Neuron (in vitro differentiated cells): ENCODE results near the gene LGR5.

Experiments used
- H2AFZ ChIP-seq: one replicate; pipeline ENCODE4 v1.6.1; 2013; ENCODE audit warnings: low read depth, mild to moderate bottlenecking, inconsistent platforms, low read length, moderate library complexity
- H3K27me3 ChIP-seq: one replicate; pipeline ENCODE4 v1.6.1; 2013; ENCODE audit warnings: low read length; ENCODE audit not compliant: insufficient read depth
- H3K36me3 ChIP-seq: one replicate; pipeline ENCODE4 v1.6.1; 2013; ENCODE audit warnings: low read length; ENCODE audit not compliant: insufficient read depth
- H3K4me1 ChIP-seq: one replicate; pipeline ENCODE4 v1.6.1; 2013; ENCODE audit warnings: low read length; ENCODE audit not compliant: insufficient read depth
- H3K4me3 ChIP-seq: 2 replicates; pipeline ENCODE4 v1.5.1; 2013; ENCODE audit warnings: mild to moderate bottlenecking, low read length, moderate library complexity
- H3K9me3 ChIP-seq: one replicate; pipeline ENCODE4 v1.6.1; 2013; ENCODE audit warnings: low read length

Gene LGR5

GRCh38 chr12:71420775-71421406 is 18.7 kb upstream of the LGR5 start:
- H3K36me3 ChIP-seq = no peaks in the 10 kb centered on the region
- peaks cover 2% of the 10 kb centered on the region for H3K4me1 ChIP-seq
- H3K9me3 ChIP-seq = no peaks in the 10 kb centered on the region

GRCh38 chr12:71425568-71426299 is 13.9 kb upstream of the LGR5 start:
- H3K9me3 ChIP-seq = no peaks in the 10 kb centered on the region
- H3K27me3 ChIP-seq = peaks cover 10% of the 10 kb centered on the region
- no peaks in the 10 kb centered on the region for H3K36me3 ChIP-seq
- no peak overlapping the region for H2AFZ ChIP-seq
- no peaks in the 10 kb centered on the region for H3K4me1 ChIP-seq
- H3K4me3 ChIP-seq = no peak overlapping the region

More at GRCh38 chr12:71420775-71421406, 18.7 kb upstream of the LGR5 start:
- Histone ChIP-seq H3K27me3 (peaks cover 8% of the 10 kb centered on the region), H2AFZ (no peak overlapping the region), H3K4me3 (no peak overlapping the region)

GRCh38 chr12:71426300-71427047 is 13.1 kb upstream of the LGR5 start:
- no peak overlapping the region for H3K4me3 ChIP-seq
- no peaks in the 10 kb centered on the region for H3K9me3 ChIP-seq
- no peaks in the 10 kb centered on the region for H3K4me1 ChIP-seq
- H3K27me3 ChIP-seq = peaks cover 12% of the 10 kb centered on the region
- no peak overlapping the region for H2AFZ ChIP-seq
- no peaks in the 10 kb centered on the region for H3K36me3 ChIP-seq

DNA sequence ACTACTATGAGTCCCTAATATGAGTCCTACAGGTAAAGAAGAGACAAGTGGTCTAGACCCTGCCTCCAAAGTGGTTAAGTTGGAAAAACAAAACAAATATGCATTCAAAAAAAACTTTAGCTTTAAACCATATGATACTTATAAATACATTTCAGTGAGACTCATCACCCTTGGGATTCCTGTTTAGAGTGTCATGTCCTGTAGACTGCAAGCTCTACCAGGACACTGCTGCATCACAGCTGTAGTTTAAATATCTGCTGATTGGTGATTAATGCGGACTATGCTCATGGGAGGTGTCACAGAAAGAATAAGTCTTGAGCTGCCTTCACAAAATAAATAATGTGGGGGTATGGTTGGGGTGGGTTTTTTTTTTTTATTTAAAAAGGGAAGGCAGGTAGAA is 8.8 kb upstream of the LGR5 start:
- Histone ChIP-seq H3K9me3 (peaks cover 3% of the 10 kb centered on the region), H3K4me3 (no peak overlapping the region), H3K27me3 (peaks cover 5% of the 10 kb centered on the region), H3K4me1 (no peaks in the 10 kb centered on the region), H2AFZ (no peak overlapping the region), H3K36me3 (no peaks in the 10 kb centered on the region)

- H3K9me3 ChIP-seq = peaks cover 6% of the 10 kb centered on the region
- H3K36me3 ChIP-seq = no peaks in the 10 kb centered on the region
- H2AFZ ChIP-seq = no peak overlapping the region
- H3K4me1 ChIP-seq = no peaks in the 10 kb centered on the region
- peaks cover 5% of the 10 kb centered on the region for H3K27me3 ChIP-seq
- no peak overlapping the region for H3K4me3 ChIP-seq
These were observed 7.6 kb upstream of the LGR5 start for GRCh38 chr12:71431991-71432390.

DNA sequence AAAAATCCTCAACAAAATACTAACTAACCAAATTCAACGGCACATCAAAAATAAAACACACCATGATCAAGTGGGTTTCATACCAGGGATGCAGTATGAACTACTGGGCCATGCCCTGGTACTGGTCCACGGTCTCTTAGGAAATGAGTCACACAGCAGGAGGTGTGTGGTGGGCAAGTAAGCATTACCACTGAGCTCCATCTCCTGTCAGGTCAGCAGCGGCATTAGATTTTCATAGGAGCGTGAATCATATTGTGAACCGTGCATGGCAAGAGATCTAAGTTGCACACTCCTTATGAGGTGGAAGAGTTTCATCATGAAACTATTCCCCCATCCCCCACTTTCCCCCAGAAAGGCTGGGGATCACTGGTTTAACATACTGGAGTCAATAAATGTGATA is 6.7 kb upstream of the LGR5 start:
- Histone ChIP-seq H3K27me3 (peaks cover 5% of the 10 kb centered on the region), H3K4me1 (no peaks in the 10 kb centered on the region), H3K36me3 (no peaks in the 10 kb centered on the region)

GRCh38 chr12:71436696-71437095 is 2.9 kb upstream of the LGR5 start:
- peaks cover 14% of the 10 kb centered on the region for H3K27me3 ChIP-seq
- no peak overlapping the region for H3K4me3 ChIP-seq
- peaks cover 17% of the 10 kb centered on the region for H3K4me1 ChIP-seq
- H3K9me3 ChIP-seq = peaks cover 6% of the 10 kb centered on the region
- H3K36me3 ChIP-seq = no peaks in the 10 kb centered on the region
- no peak overlapping the region for H2AFZ ChIP-seq

More for the DNA sequence above, 6.7 kb upstream of the LGR5 start:
- no peak overlapping the region for H3K4me3 ChIP-seq
- H2AFZ ChIP-seq = no peak overlapping the region
- peaks cover 6% of the 10 kb centered on the region for H3K9me3 ChIP-seq

DNA sequence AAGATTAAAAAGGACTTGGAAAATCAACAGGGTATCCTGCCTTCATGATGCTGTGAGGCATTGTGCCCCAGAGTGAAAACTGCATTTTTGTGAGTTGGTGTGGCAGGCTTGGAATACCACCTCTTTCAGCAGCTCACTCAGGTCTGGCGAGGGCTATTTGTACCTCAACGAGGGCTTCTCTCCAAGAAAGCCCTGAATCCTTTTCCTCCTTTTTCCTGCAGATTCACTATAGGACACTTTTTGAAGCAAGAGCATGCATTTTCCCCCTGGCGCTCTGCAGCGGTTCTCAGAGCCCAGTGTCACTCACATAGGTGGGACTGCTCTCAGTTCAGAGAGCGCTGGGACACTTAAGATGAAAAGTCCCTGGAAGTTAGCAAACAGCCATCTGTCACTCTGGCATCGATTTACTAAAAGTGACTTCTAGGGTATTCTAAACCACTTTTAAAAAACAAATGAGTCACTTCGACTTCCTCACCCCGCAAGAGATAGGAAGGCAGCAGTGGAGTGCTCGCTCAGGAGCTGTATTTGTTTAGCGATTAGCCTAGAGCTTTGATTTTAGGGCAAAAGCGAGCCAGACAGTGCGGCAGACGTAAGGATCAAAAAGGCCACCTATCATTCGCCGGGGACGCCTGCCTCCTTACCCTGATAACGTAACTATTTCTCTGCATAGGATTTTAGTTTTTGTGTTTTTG is 782 bp upstream of the LGR5 start:
- H3K9me3 ChIP-seq = peaks cover 6% of the 10 kb centered on the region
- H3K27me3 ChIP-seq = peaks cover 18% of the 10 kb centered on the region
- H3K4me3 ChIP-seq = peak overlapping the region; percentile 53
- H2AFZ ChIP-seq = peak overlapping the region; percentile 84
- peaks cover 17% of the 10 kb centered on the region for H3K4me1 ChIP-seq
- no peaks in the 10 kb centered on the region for H3K36me3 ChIP-seq

DNA sequence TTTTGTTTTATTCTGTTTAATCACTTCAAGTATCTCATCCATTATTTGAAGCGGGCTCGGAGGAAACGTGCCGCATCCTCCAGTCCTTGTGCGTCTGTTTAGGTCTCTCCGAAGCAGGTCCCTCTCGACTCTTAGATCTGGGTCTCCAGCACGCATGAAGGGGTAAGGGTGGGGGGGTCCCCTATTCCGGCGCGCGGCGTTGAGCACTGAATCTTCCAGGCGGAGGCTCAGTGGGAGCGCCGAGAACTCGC is 311 bp upstream of the LGR5 start:
- Histone ChIP-seq H3K9me3 (peaks cover 6% of the 10 kb centered on the region), H3K27me3 (peaks cover 18% of the 10 kb centered on the region), H3K4me3 (peak overlapping the region; percentile 53), H3K4me1 (peaks cover 17% of the 10 kb centered on the region), H3K36me3 (no peaks in the 10 kb centered on the region), H2AFZ (peak overlapping the region; percentile 84)

DNA sequence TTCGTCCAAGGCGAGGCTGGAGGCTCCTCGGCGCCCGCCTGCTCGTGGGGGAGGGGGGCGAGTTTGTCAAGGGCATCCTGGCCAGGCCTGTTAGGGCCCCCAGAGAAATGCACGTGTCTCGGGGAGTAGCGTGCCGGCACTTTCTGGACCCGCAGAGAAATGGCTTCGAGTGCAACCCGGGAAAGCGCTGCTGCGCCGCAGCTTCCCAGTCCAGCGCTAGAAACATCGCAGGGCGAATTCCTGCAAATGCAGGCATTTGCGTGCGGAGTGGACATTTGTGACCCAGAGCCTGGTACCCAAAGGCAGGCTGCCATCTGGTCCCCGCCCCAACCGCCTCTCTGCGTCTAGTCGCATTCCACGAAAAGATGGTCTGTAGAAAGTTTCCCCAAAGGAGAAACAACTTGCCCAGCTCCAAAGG is 756 bp downstream of the LGR5 start:
- H3K27me3 ChIP-seq = peaks cover 18% of the 10 kb centered on the region
- peak overlapping the region; percentile 84 for H2AFZ ChIP-seq
- H3K4me3 ChIP-seq = peak overlapping the region; percentile 53
- H3K9me3 ChIP-seq = peaks cover 6% of the 10 kb centered on the region
- peaks cover 17% of the 10 kb centered on the region for H3K4me1 ChIP-seq
- no peaks in the 10 kb centered on the region for H3K36me3 ChIP-seq

DNA sequence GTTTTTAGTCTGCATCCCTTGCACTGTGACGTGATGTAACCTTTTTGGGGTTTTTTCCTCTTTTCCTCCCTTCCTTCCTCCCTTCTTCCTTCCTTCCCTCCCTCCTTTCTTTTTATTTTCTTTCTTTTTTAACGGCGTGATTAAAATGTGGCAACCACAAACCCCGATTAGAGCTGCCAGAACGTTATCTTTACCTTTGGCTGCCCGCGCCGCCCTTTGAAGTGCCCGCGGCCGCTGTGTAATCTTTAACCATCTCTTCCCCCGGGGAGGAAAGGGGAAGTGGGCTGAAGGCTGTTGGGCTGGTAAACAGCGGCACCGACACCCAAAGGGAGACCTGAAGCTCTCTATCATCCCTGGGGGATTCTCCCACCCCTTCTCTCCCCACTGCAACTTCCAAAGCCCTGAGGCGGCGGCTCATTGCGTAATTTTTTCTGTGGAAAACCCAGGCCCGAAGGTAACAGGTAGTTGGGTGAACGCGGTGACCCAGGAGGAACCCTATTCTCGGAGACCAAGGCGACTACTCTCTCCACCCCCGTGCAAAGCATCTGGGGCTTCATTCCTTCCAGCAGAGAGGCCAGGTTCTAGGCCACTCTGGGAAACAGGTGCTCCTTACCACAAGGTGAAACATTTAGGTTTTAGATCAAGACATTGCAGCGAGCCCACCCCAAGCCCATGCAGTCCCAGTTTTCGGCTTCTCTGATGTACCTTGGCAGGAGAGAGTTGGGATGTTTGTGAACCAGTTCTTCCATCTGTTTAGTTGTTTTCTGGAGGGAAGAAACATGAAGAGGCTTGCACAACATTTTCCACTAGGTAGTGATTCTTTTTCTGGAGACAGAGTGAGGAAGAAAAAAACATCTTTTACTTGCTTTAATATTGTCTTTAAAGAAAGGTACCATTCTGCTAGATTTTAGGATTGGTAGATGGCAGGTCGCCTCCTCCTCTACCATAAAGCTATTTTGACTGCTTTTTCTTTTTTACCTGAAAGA is 1.5 kb downstream of the LGR5 start:
- peaks cover 3% of the 10 kb centered on the region for H3K9me3 ChIP-seq
- H3K27me3 ChIP-seq = peaks cover 18% of the 10 kb centered on the region
- peak overlapping the region; percentile 53 for H3K4me3 ChIP-seq
- peaks cover 17% of the 10 kb centered on the region for H3K4me1 ChIP-seq
- peak overlapping the region; percentile 28 for H2AFZ ChIP-seq
- H3K36me3 ChIP-seq = no peaks in the 10 kb centered on the region

DNA sequence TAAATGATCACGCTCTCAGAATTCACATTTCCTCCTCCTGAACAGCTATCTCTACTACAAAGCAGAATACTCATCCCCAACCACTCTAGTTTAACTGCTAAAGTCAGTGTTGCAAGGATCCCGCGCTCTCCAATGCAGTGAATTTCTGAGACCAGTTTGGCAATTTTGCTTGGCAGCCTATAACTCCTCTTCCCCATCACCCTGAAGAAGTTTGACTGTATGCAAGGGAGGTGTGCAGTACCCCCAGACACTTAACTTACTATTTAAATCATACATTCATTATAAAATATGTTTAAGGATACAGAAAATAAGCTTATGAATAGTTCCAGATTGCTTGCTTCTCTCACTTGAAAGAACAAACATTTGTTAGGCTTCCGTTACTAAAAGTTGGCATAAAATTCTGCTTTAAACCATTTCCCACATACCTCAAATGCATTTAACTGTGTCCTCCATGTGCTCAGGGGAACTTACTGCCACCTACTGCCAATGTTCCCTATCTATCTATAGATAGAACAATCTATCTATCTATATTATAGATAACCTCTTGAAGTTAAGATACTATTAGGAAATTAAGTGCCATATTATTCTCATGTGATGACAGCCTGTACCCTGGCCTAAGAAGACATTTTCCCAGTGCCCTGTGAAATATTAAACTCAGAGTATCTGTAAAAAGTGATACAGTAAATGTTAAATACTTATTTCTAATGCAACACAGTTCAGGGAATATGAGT is 2.4 kb downstream of the LGR5 start:
- no peak overlapping the region for H2AFZ ChIP-seq
- H3K4me1 ChIP-seq = peaks cover 17% of the 10 kb centered on the region
- H3K27me3 ChIP-seq = peaks cover 18% of the 10 kb centered on the region
- no peaks in the 10 kb centered on the region for H3K9me3 ChIP-seq
- no peaks in the 10 kb centered on the region for H3K36me3 ChIP-seq
- no peak overlapping the region for H3K4me3 ChIP-seq
